Activated CD4-positive, alpha-beta T cell treated with anti-CD3 and anti-CD28 coated beads for 36 hours (primary cell): ENCODE results near the gene ADIPOQ. TPM values are rescaled to one million over a fixed set of nuclear protein-coding genes. Genes with fewer than 3 reads are reported as not detected.
"Not testable (repeated sequence)": the region's sequence is repeated elsewhere in the genome, so short reads cannot be mapped to it uniquely, and the experiment has no call there.

ENCODE experiments used
- ATAC-seq: fragments of 200-7000 bp; cut with Tn5 transposase; one replicate; pipeline ENCODE4 v1.10.0; 2021; ENCODE audit warnings: mild to moderate bottlenecking, moderate library complexity
- CTCF ChIA-PET: fragments of 350-600 bp; sonication (Branson Sonifier 250); formaldehyde crosslinking; loops from one replicate; lab custom pipeline; 2021; ENCODE audit warnings: antibody characterized with exemption; lab: Charles Lee
- POLR2A ChIA-PET: fragments of 350-600 bp; sonication (Branson Sonifier 250); formaldehyde crosslinking; loops from one replicate; lab custom pipeline; 2021; ENCODE audit warnings: antibody characterized with exemption, inconsistent platforms; lab: Charles Lee
- DNase-seq: peaks from one replicate; pipeline ENCODE4 v3.0.0-alpha.2; 2020
- H3K27ac Mint-ChIP-seq: one replicate; pipeline ENCODE4 v1.8.0; 2021; ENCODE audit warnings: mixed read lengths
- H3K27me3 Mint-ChIP-seq: one replicate; pipeline ENCODE4 v1.8.0; 2021; ENCODE audit warnings: mixed read lengths
- H3K36me3 Mint-ChIP-seq: one replicate; pipeline ENCODE4 v1.8.0; 2021; ENCODE audit warnings: low read depth, mixed read lengths
- H3K4me1 Mint-ChIP-seq: one replicate; pipeline ENCODE4 v1.8.0; 2021; ENCODE audit warnings: mixed read lengths
- H3K4me3 Mint-ChIP-seq: one replicate; pipeline ENCODE4 v1.8.0; 2021; ENCODE audit warnings: mild to moderate bottlenecking, moderate library complexity, mixed read lengths
- H3K9me3 Mint-ChIP-seq: one replicate; pipeline ENCODE4 v1.8.0; 2021; ENCODE audit warnings: low read depth, mixed read lengths
- intact Hi-C, 2 experiments: fragments of 100-400 bp; cut with DNase I in 1 of 2; cut with micrococcal nuclease in 1 of 2; formaldehyde crosslinking; loops; one replicate each; pipeline versions ENCODE4 v1.14.2 to v1.15.1; 2022 to 2024; cut with DNase I, micrococcal nuclease
- total RNA-seq, 2 experiments: library from RNA; stranded (reverse); gene quantifications; one replicate each; pipeline ENCODE4 v1.2.3, GENCODE V29; 2021

Gene ADIPOQ
- total RNA-seq, 2 experiments from 2014 or later: not detected

DNA sequence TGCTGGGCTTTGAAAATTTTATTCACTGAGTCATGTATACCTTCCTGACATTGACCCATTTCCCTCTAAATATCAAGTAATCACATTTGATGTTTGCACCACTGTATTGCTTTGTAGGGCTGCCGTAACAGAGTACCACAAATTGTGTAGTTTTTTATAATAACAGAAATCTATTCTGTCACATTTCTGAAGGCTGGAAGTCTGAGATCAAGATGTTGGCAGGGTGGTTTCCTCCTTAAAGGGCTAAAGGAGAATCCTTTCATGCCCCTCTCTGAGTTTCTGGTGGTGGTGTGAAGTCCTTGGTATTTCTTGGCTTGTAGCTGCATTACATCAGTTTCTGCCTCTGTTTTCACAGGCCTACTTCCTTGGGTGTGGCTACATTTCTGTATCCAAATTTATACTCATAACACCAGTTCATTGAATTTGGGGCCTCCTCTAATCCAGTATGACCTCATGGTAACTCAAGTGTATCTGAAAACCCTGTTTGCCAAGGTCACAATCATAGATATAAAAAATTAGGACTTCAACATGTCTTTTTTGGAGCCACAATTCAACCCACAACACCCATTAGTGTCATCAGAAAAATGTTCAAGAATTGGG lies 58.7 kb downstream of the ADIPOQ start:
- peak overlapping the region; percentile 37 for H3K27ac Mint-ChIP-seq
- peaks cover 18% of the 10 kb centered on the region for H3K4me1 Mint-ChIP-seq
- no peaks in the 10 kb centered on the region for H3K27me3 Mint-ChIP-seq
- H3K36me3 Mint-ChIP-seq: peaks cover 19% of the 10 kb centered on the region
- CTCF ChIA-PET: no interaction called here
- intact Hi-C loops: no loop called here
- POLR2A ChIA-PET: no interaction called here
- ATAC-seq (peak; percentile 88), DNase-seq (no peak)
- H3K9me3 Mint-ChIP-seq: peaks cover 27% of the 10 kb centered on the region
- no peak overlapping the region for H3K4me3 Mint-ChIP-seq

DNA sequence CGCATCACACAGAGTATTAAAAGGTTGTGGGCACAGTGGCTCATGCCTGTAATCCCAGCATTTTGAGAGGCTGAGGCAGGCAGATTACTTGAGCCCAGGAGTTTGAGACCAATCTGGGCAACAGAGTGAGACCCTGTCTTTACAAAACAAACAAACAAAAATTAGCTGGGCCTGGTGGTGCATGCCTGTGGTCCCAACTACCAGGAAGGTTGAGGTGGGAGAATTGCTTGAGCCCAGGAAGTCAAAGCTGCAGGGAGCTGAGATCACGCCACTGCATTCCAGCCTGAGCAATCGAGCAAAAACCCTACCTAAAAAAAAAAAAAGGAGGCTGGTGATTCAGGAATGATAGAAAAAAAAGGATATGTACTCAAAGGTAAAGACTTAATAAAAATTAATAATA lies 59.6 kb downstream of the ADIPOQ start:
- DNase-seq: no peak
- no peak overlapping the region for H3K27ac Mint-ChIP-seq
- H3K36me3 Mint-ChIP-seq: peaks cover 26% of the 10 kb centered on the region
- ATAC-seq: no peak
- H3K4me1 Mint-ChIP-seq: peaks cover 18% of the 10 kb centered on the region
- H3K4me3 Mint-ChIP-seq: no peak overlapping the region
- ChIA-PET POLR2A (no interaction called here), CTCF (no interaction called here)
- peaks cover 35% of the 10 kb centered on the region for H3K9me3 Mint-ChIP-seq
- no peaks in the 10 kb centered on the region for H3K27me3 Mint-ChIP-seq
- intact Hi-C loops: no loop called here

DNA sequence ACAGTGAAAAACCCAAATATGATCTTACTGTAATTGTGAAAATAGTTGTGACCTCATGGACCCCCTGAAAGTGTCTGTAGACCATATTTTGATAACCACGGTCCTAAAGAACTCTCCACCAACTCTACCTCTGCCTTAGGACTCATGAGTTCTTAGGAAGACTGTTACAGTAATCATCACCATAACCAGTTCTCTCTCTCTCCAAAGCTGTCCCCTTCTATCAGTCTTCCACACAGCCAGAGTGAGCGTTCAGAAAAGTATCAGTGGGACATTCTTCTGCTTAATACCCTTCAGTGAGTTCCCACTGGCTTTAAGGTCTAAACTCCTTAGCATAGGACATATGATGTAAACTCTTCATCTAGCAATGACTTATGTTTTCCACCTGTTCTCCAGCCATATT lies 60.2 kb downstream of the ADIPOQ start:
- Mint-ChIP-seq H3K4me1 (peaks cover 18% of the 10 kb centered on the region), H3K36me3 (peaks cover 30% of the 10 kb centered on the region), H3K27me3 (no peaks in the 10 kb centered on the region), H3K4me3 (no peak overlapping the region), H3K27ac (no peak overlapping the region), H3K9me3 (peaks cover 38% of the 10 kb centered on the region)
- POLR2A ChIA-PET: no interaction called here
- CTCF ChIA-PET: no interaction called here
- DNase-seq: no peak
- intact Hi-C loops: no loop called here
- ATAC-seq: no peak

DNA sequence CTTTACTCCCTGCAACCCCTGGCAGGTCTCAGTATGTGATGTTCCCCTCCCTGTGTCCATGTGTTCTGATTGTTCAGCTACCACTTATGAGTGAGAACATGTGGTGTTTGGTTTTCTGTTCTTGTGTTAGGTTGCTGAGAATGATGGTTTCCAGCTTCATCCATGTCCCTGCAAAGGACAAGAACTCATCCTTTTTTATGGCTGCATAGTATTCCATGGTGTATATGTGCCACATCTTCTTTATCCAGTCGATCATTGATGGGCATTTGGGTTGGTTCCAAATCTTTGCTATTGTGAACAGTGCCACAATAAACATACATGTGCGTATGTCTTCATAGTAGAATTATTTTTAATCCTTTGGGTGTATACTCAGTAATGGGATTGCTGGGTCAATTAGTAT lies 61.2 kb downstream of the ADIPOQ start:
- CTCF ChIA-PET, intact Hi-C loops, POLR2A ChIA-PET, H3K27me3 Mint-ChIP-seq, DNase-seq, H3K27ac Mint-ChIP-seq, H3K4me3 Mint-ChIP-seq, ATAC-seq: not testable (repeated sequence)
- H3K9me3 Mint-ChIP-seq: peaks cover 44% of the 10 kb centered on the region
- peaks cover 24% of the 10 kb centered on the region for H3K4me1 Mint-ChIP-seq
- H3K36me3 Mint-ChIP-seq: peaks cover 36% of the 10 kb centered on the region

DNA sequence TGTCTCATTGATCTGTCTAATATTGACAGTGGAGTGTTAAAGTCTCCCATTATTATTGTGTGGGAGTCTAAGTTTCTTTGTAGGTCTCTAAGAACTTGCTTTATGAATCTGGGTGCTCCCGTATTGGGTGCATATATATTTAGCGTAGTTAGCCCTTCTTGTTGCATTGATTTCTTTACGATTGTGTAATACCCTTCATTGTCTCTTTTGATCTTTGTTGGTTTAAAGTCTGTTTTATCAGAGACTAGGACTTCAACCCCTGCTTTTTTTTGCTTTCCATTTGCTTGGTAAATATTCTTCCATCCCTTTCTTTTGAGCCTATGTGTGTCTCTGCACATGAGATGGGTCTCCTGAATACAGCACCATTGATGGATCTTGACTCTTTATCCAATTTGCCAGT lies 64.6 kb downstream of the ADIPOQ start:
- peaks cover 45% of the 10 kb centered on the region for H3K9me3 Mint-ChIP-seq
- H3K36me3 Mint-ChIP-seq: peaks cover 39% of the 10 kb centered on the region
- CTCF ChIA-PET, H3K27ac Mint-ChIP-seq, intact Hi-C loops, POLR2A ChIA-PET, ATAC-seq, H3K27me3 Mint-ChIP-seq, DNase-seq, H3K4me3 Mint-ChIP-seq: not testable (repeated sequence)
- peaks cover 18% of the 10 kb centered on the region for H3K4me1 Mint-ChIP-seq

Other genes starting within 250 kb of the ADIPOQ start
- not detected for gene AHSG, start 229.7 kb upstream of the ADIPOQ start, total RNA-seq
- gene FETUB, start 202.3 kb upstream of the ADIPOQ start, total RNA-seq: not detected
- gene HRG, start 176.7 kb upstream of the ADIPOQ start, total RNA-seq: under 1 TPM in 1 of 2 experiments, not detected in 1; 0.11 TPM
- not detected for gene KNG1, start 125.4 kb upstream of the ADIPOQ start, total RNA-seq
- 100 to 1,000 TPM; 291 to 390 TPM for gene EIF4A2, start 59.1 kb upstream of the ADIPOQ start, total RNA-seq
- 100 to 1,000 TPM; 128 to 130 TPM for gene RFC4, start 36.2 kb upstream of the ADIPOQ start, total RNA-seq
- gene ST6GAL1, start 87.8 kb downstream of the ADIPOQ start, total RNA-seq: 100 to 1,000 TPM in 1 of 2 experiments, 10 to 100 TPM in 1; 86.6 to 111 TPM